ENCODE measurements around the gene DLG2. TPM values are rescaled to one million over a fixed set of nuclear protein-coding genes. Genes with fewer than 3 reads are reported as not detected.
A peak's percentile ranks its signal among the peaks of the same experiment; 100 is the strongest.

The DLG2 gene
- total RNA-seq, 1 donor from 2014 or later = 174 TPM

- FAIRE-seq (no peak), DNase-seq (ENCODE audit: low spot score in 2 of 2) (no peak)
Observed at GRCh38 chr11:84724256-84724655, 902.9 kb downstream of the DLG2 start.

GRCh38 chr11:84722583-84723108 lies 904.5 kb downstream of the DLG2 start:
- FAIRE-seq (no peak), DNase-seq (ENCODE audit: low spot score in 2 of 2) (no peak)

- no peak for DNase-seq (ENCODE audit: low spot score in 2 of 2)
- no peak for FAIRE-seq
Observed at GRCh38 chr11:84721561-84721961, 905.6 kb downstream of the DLG2 start.

- DNase-seq (ENCODE audit: low spot score in 2 of 2) = no peak
Observed at GRCh38 chr11:84720706-84721402, 906.3 kb downstream of the DLG2 start.

GRCh38 chr11:84719935-84720577 lies 907.1 kb downstream of the DLG2 start:
- no peak for DNase-seq (ENCODE audit: low spot score in 2 of 2)
- FAIRE-seq = no peak

More at GRCh38 chr11:84720706-84721402, 906.3 kb downstream of the DLG2 start:
- no peak for FAIRE-seq

GRCh38 chr11:84714316-84714780 lies 912.8 kb downstream of the DLG2 start:
- DNase-seq (ENCODE audit: low spot score in 2 of 2) = no peak
- no peak for FAIRE-seq

GRCh38 chr11:84691830-84692229 lies 935.3 kb downstream of the DLG2 start:
- no peak for DNase-seq (ENCODE audit: low spot score in 2 of 2)
- no peak for FAIRE-seq

GRCh38 chr11:84687433-84687832 lies 939.7 kb downstream of the DLG2 start:
- FAIRE-seq = no peak
- DNase-seq (ENCODE audit: low spot score in 2 of 2) = no peak

- no peak for DNase-seq (ENCODE audit: low spot score in 2 of 2)
- FAIRE-seq = no peak
Observed at GRCh38 chr11:84686716-84687115, 940.4 kb downstream of the DLG2 start.

- DNase-seq (ENCODE audit: low spot score in 2 of 2) (no peak), FAIRE-seq (no peak)
Observed at GRCh38 chr11:84685976-84686375, 941.2 kb downstream of the DLG2 start.

GRCh38 chr11:84685149-84685548 lies 942.0 kb downstream of the DLG2 start:
- FAIRE-seq (no peak), DNase-seq (ENCODE audit: low spot score in 2 of 2) (no peak)

- FAIRE-seq = no peak
- DNase-seq (ENCODE audit: low spot score in 2 of 2) = no peak
Observed at GRCh38 chr11:84681456-84681855, 945.7 kb downstream of the DLG2 start.

GRCh38 chr11:84675396-84676025 lies 951.6 kb downstream of the DLG2 start:
- DNase-seq (ENCODE audit: low spot score in 2 of 2) = no peak
- no peak for FAIRE-seq

GRCh38 chr11:84673753-84674152 lies 953.4 kb downstream of the DLG2 start:
- DNase-seq (ENCODE audit: low spot score in 2 of 2) (peak; percentile 2 to 3), FAIRE-seq (no peak)

GRCh38 chr11:84671325-84671999 lies 955.7 kb downstream of the DLG2 start:
- DNase-seq (ENCODE audit: low spot score in 2 of 2) = no peak
- no peak for FAIRE-seq

GRCh38 chr11:84663731-84664130 lies 963.4 kb downstream of the DLG2 start:
- DNase-seq (ENCODE audit: low spot score in 2 of 2) (no peak), FAIRE-seq (no peak)

- FAIRE-seq = no peak
- DNase-seq (ENCODE audit: low spot score in 2 of 2) = no peak
Observed at GRCh38 chr11:84660257-84660977, 966.7 kb downstream of the DLG2 start.

- DNase-seq (ENCODE audit: low spot score in 2 of 2) (no peak), FAIRE-seq (no peak)
Observed at GRCh38 chr11:84655712-84656111, 971.4 kb downstream of the DLG2 start.

- FAIRE-seq (no peak), DNase-seq (ENCODE audit: low spot score in 2 of 2) (no peak)
Observed at GRCh38 chr11:84648471-84648870, 978.7 kb downstream of the DLG2 start.
